H9 (cell line): ENCODE data around the gene C16orf86. TPM values are rescaled to one million over a fixed set of nuclear protein-coding genes. Genes with fewer than 3 reads are reported as not detected.

Experiments
- DNase-seq: peaks from one replicate; pipeline ENCODE4 v3.0.0-alpha.2; 2017
- H2AFZ ChIP-seq: one replicate; pipeline ENCODE4 v1.6.1; 2013; ENCODE audit warnings: mild to moderate bottlenecking, low read length, control low read depth, moderate library complexity
- H2AK5ac ChIP-seq: 2 replicates; pipeline ENCODE4 v1.6.1; 2013; ENCODE audit warnings: low read length, control low read depth, mixed read lengths; ENCODE audit not compliant: insufficient read length
- H2BK120ac ChIP-seq: one replicate; pipeline ENCODE4 v1.6.1; 2013; ENCODE audit warnings: low read depth, mild to moderate bottlenecking, low read length, control low read depth, inconsistent platforms; ENCODE audit not compliant: poor library complexity, severe bottlenecking
- H2BK12ac ChIP-seq: 2 replicates; pipeline ENCODE4 v1.6.1; 2013; ENCODE audit warnings: low read length, control low read depth, mixed read lengths, low read depth; ENCODE audit not compliant: insufficient read length
- H2BK15ac ChIP-seq: 2 replicates; pipeline ENCODE4 v1.6.1; 2013; ENCODE audit warnings: low read depth, low read length, control low read depth
- H2BK20ac ChIP-seq: one replicate; pipeline ENCODE4 v1.6.1; 2013; ENCODE audit warnings: low read depth, mild to moderate bottlenecking, low read length, control low read depth, inconsistent platforms; ENCODE audit not compliant: poor library complexity, severe bottlenecking
- H2BK5ac ChIP-seq: 2 replicates; pipeline ENCODE4 v1.6.1; 2013; ENCODE audit warnings: low read length, control low read depth, mixed read lengths; ENCODE audit not compliant: insufficient read length
- H3K14ac ChIP-seq: 2 replicates; pipeline ENCODE4 v1.6.1; 2013; ENCODE audit warnings: low read length, control low read depth; ENCODE audit not compliant: insufficient read depth
- H3K18ac ChIP-seq: 2 replicates; pipeline ENCODE4 v1.6.1; 2013; ENCODE audit warnings: low read depth, mild to moderate bottlenecking, mixed read lengths, low read length, control low read depth; ENCODE audit not compliant: insufficient read length
- H3K23ac ChIP-seq: 2 replicates; pipeline ENCODE4 v1.6.1; 2013; ENCODE audit warnings: low read length, control low read depth, mixed read lengths, low read depth; ENCODE audit not compliant: insufficient read length
- H3K23me2 ChIP-seq: 2 replicates; pipeline ENCODE4 v1.6.1; 2013; ENCODE audit warnings: low read depth, mild to moderate bottlenecking, mixed read lengths, low read length, control low read depth; ENCODE audit not compliant: insufficient read length, poor library complexity, severe bottlenecking
- H3K27ac ChIP-seq: 2 replicates; pipeline ENCODE4 v1.5.1; 2013; ENCODE audit warnings: low read length, control low read depth, mixed read lengths, low read depth; ENCODE audit not compliant: insufficient read length
- H3K27me3 ChIP-seq: 2 replicates; pipeline ENCODE4 v1.6.1; 2013; ENCODE audit warnings: low read length, control low read depth, inconsistent platforms; ENCODE audit not compliant: insufficient read depth
- H3K4ac ChIP-seq: 2 replicates; pipeline ENCODE4 v1.6.1; 2013; ENCODE audit warnings: low read depth, mild to moderate bottlenecking, control low read depth, inconsistent platforms, low read length, moderate library complexity
- H3K4me1 ChIP-seq: 2 replicates; pipeline ENCODE4 v1.6.1; 2013; ENCODE audit warnings: low read length, control low read depth, inconsistent platforms; ENCODE audit not compliant: insufficient read depth
- H3K4me2 ChIP-seq: 2 replicates; pipeline ENCODE4 v1.6.1; 2013; ENCODE audit warnings: low read length, control low read depth, mixed read lengths; ENCODE audit not compliant: insufficient read length, insufficient read depth
- H3K56ac ChIP-seq: 2 replicates; pipeline ENCODE4 v1.6.1; 2013; ENCODE audit warnings: low read depth, mild to moderate bottlenecking, mixed read lengths, low read length, control low read depth; ENCODE audit not compliant: insufficient read length
- H3K79me1 ChIP-seq: 2 replicates; pipeline ENCODE4 v1.6.1; 2013; ENCODE audit warnings: low read depth, mild to moderate bottlenecking, moderate library complexity, low read length, control low read depth, inconsistent platforms; ENCODE audit not compliant: insufficient read depth, poor library complexity, severe bottlenecking
- H3K79me2 ChIP-seq: 2 replicates; pipeline ENCODE4 v1.6.1; 2013; ENCODE audit warnings: low read length, control low read depth, inconsistent platforms; ENCODE audit not compliant: insufficient read depth
- H3K9ac ChIP-seq: 2 replicates; pipeline ENCODE4 v1.6.1; 2013; ENCODE audit warnings: low read length, control low read depth, mixed read lengths; ENCODE audit not compliant: insufficient read length; ENCODE audit errors: extremely low read depth
- H3K9me3 ChIP-seq: one replicate; pipeline ENCODE4 v1.6.1; 2013; ENCODE audit warnings: low read depth, low read length, inconsistent platforms; ENCODE audit not compliant: control insufficient read depth
- H3T11ph ChIP-seq: one replicate; pipeline ENCODE4 v1.6.1; 2013; ENCODE audit warnings: mild to moderate bottlenecking, low read length, control low read depth, inconsistent platforms
- H4K20me1 ChIP-seq: one replicate; pipeline ENCODE4 v1.6.1; 2013; ENCODE audit not compliant: control insufficient read depth, insufficient read length, insufficient read depth
- H4K5ac ChIP-seq: 2 replicates; pipeline ENCODE4 v1.6.1; 2013; ENCODE audit warnings: low read depth, mild to moderate bottlenecking, mixed read lengths, low read length, control low read depth; ENCODE audit not compliant: insufficient read length
- H4K8ac ChIP-seq: replicated peaks from 2 replicates; pipeline ENCODE4 v1.6.1; 2013; ENCODE audit warnings: low read length, control low read depth, mixed read lengths, low read depth; ENCODE audit not compliant: insufficient read length
- H4K91ac ChIP-seq: 2 replicates; pipeline ENCODE4 v1.6.1; 2013; ENCODE audit warnings: low read depth, mild to moderate bottlenecking, moderate library complexity, mixed read lengths, low read length, control low read depth; ENCODE audit not compliant: insufficient read length
- H3K27ac Mint-ChIP-seq, 3 experiments: 2 replicates in 2 of 3; 3 replicates in 1 of 3; pipeline ENCODE4 v1.8.0; 2020 to 2021; ENCODE audit warnings: mixed read lengths in 3 of 3, mild to moderate bottlenecking in 1 of 3, moderate library complexity in 1 of 3
- H3K27me3 Mint-ChIP-seq: 2 replicates; pipeline ENCODE4 v1.8.0; 2021; ENCODE audit warnings: low read depth, mild to moderate bottlenecking, moderate library complexity, mixed read lengths
- H3K36me3 Mint-ChIP-seq, 3 experiments: 2 replicates in 2 of 3; 3 replicates in 1 of 3; pipeline ENCODE4 v1.8.0; 2020 to 2021; ENCODE audit warnings: low read depth in 3 of 3, mixed read lengths in 3 of 3; ENCODE audit not compliant: insufficient read depth in 1 of 3
- H3K4me1 Mint-ChIP-seq, 2 experiments: 2 replicates each; pipeline ENCODE4 v1.8.0; 2020; ENCODE audit warnings: mixed read lengths in 2 of 2
- H3K4me3 Mint-ChIP-seq, 2 experiments: 2 replicates in 1 of 2; 3 replicates in 1 of 2; pipeline ENCODE4 v1.8.0; 2020 to 2021; ENCODE audit warnings: mild to moderate bottlenecking in 2 of 2, mixed read lengths in 2 of 2, moderate library complexity in 1 of 2
- H3K9me3 Mint-ChIP-seq, 2 experiments: 2 replicates in 1 of 2; 3 replicates in 1 of 2; pipeline ENCODE4 v1.8.0; 2020; ENCODE audit warnings: mild to moderate bottlenecking in 2 of 2, mixed read lengths in 2 of 2, moderate library complexity in 1 of 2
- CTCF ChIP-seq: fragments of 200-600 bp; sonication (generic); conservative IDR thresholded peaks from 3 replicates; pipeline ENCODE4 v1.8.0; 2021; ENCODE audit warnings: antibody characterized with exemption, mild to moderate bottlenecking
- WGBS: extraction: QIAGEN DNeasy Blood & Tissue Kit; methylation state at CpG from one replicate; pipeline ENCODE4 v1.1.7; 2013; ENCODE audit warnings: missing lambda C conversion rate, low lambda C conversion rate, mixed read lengths; ENCODE audit not compliant: insufficient read length; ENCODE audit errors: extremely low coverage; 5-methylcytosine and 5-hydroxymethylcytosine counted together
- total RNA-seq: library from RNA; stranded (reverse); gene quantifications from 2 replicates; pipeline ENCODE4 v1.2.1, GENCODE V29; 2021

The C16orf86 gene
- total RNA-seq, 1 experiment from 2014 or later: 1.5 TPM

GRCh38 chr16:67663151-67663876 is 3.3 kb upstream of the C16orf86 start:
- Histone ChIP-seq H3K79me1 (no peaks in the 10 kb centered on the region), H3K18ac (no peak overlapping the region), H3K27me3 (no peaks in the 10 kb centered on the region), H3K4me2 (no peak overlapping the region), H3K79me2 (no peaks in the 10 kb centered on the region), H3T11ph (no peak overlapping the region), H3K4me1 (no peaks in the 10 kb centered on the region), H3K23me2 (peaks cover 15% of the 10 kb centered on the region), H4K8ac (no peak overlapping the region), H3K23ac (no peak overlapping the region), H3K56ac (no peak overlapping the region), H2BK20ac (no peak overlapping the region), H2BK15ac (no peak overlapping the region), H2AFZ (no peak overlapping the region), H2BK120ac (no peak overlapping the region), H3K27ac (no peak overlapping the region), H3K9ac (no peak overlapping the region), H3K4ac (no peak overlapping the region), H4K5ac (no peak overlapping the region), H2BK12ac (no peak overlapping the region), H4K20me1 (no peaks in the 10 kb centered on the region), H3K14ac (no peak overlapping the region), H2BK5ac (no peak overlapping the region), H2AK5ac (no peak overlapping the region), H4K91ac (no peak overlapping the region), H3K9me3 (no peaks in the 10 kb centered on the region)
- Mint-ChIP-seq H3K27me3 (peaks cover 4% of the 10 kb centered on the region), H3K4me1 (peaks cover 16 to 35% of the 10 kb centered on the region in 2 experiments), H3K27ac (peak overlapping the region in 1 of 3 experiments; percentile 64; a peak in 1 of 7 replicates), H3K4me3 (peak overlapping the region; percentile 29 to 57; a peak in 3 of 5 replicates), H3K9me3 (no peaks in the 10 kb centered on the region), H3K36me3 (peaks cover 3 to 11% (median 8%) of the 10 kb centered on the region in 3 experiments; a peak in 5 of 7 replicates)
- peak; percentile 63 for TF ChIP-seq CTCF
- peak; percentile 79 for DNase-seq
- WGBS: no CpG with 5 or more reads among the region's 25 CpGs
